Activated naive CD8-positive, alpha-beta T cell (primary cell): Measurements from ENCODE around the gene SRBD1.

Experiments used
- H3K27ac Mint-ChIP-seq: one replicate; pipeline ENCODE4 v1.8.0; 2021; ENCODE audit warnings: mixed read lengths
- H3K27me3 Mint-ChIP-seq: one replicate; pipeline ENCODE4 v1.8.0; 2021; ENCODE audit warnings: mixed read lengths
- H3K36me3 Mint-ChIP-seq: one replicate; pipeline ENCODE4 v1.8.0; 2021; ENCODE audit warnings: mixed read lengths
- H3K4me1 Mint-ChIP-seq: one replicate; pipeline ENCODE4 v1.8.0; 2021; ENCODE audit warnings: low read depth, mixed read lengths
- H3K4me3 Mint-ChIP-seq: one replicate; pipeline ENCODE4 v1.8.0; 2021; ENCODE audit warnings: mild to moderate bottlenecking, mixed read lengths
- H3K9me3 Mint-ChIP-seq: one replicate; pipeline ENCODE4 v1.8.0; 2021; ENCODE audit warnings: low read depth, mixed read lengths

Gene SRBD1

GRCh38 chr2:45458909-45459563 is 152.0 kb downstream of the SRBD1 start:
- no peak overlapping the region for H3K27ac Mint-ChIP-seq
- no peaks in the 10 kb centered on the region for H3K27me3 Mint-ChIP-seq
- no peak overlapping the region for H3K4me3 Mint-ChIP-seq
- peaks cover 14% of the 10 kb centered on the region for H3K36me3 Mint-ChIP-seq
- no peaks in the 10 kb centered on the region for H3K9me3 Mint-ChIP-seq
- H3K4me1 Mint-ChIP-seq: no peaks in the 10 kb centered on the region

DNA sequence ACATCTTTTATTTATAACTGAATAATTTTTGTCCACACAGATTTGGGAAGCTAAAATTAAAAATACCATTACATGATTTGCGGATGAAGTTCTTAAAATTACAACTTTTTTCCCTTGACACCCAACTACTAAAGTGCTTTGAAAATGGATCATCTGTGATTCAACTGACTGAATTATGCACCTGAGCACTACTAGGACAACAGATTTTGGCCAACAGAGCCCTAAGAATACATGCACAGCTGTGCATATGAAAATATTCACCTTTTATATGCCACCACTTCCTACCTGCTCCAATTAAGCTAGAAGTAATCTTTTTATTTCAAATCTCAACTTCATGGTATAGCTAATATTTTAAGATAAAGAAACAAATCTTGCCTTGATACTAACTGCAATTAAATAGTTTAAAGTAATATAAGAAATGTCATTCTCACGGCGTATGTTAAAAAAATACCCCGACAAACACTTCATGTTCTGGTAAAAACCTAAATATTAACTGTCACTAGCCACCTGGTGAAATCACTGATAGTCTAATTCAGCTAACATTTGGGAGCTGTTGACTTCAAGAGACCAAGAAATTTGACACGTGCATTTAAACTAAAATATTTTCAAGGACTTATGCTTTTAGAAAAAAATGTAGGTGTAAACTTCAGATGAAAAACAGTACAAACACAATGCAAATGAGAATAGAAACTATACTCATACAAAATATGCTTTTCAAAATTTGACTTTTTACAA is 153.7 kb downstream of the SRBD1 start:
- no peaks in the 10 kb centered on the region for H3K4me1 Mint-ChIP-seq
- H3K27me3 Mint-ChIP-seq: no peaks in the 10 kb centered on the region
- H3K36me3 Mint-ChIP-seq: peaks cover 14% of the 10 kb centered on the region
- H3K27ac Mint-ChIP-seq: no peak overlapping the region
- H3K9me3 Mint-ChIP-seq: no peaks in the 10 kb centered on the region
- no peak overlapping the region for H3K4me3 Mint-ChIP-seq

DNA sequence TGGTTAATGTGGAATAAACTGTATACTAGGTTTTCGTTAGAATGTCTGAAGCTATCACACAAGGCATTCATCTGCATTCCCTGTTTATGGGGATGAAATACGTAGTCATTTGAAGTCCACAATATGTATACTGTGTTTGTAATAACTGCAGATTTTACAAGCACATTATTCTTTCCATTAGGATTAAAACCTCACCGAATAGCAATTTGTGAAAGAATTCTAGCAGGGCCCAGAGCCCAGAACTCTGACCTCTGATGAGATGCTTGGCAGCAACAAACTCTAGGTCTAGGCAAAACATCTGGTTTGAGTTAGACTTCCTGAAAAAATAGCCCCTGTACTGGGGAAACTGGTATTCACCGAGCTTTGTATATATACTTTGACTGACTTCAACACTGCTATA is 158.2 kb downstream of the SRBD1 start:
- H3K27ac Mint-ChIP-seq: no peak overlapping the region
- no peaks in the 10 kb centered on the region for H3K27me3 Mint-ChIP-seq
- H3K9me3 Mint-ChIP-seq: no peaks in the 10 kb centered on the region
- H3K4me1 Mint-ChIP-seq: no peaks in the 10 kb centered on the region
- peaks cover 5% of the 10 kb centered on the region for H3K36me3 Mint-ChIP-seq
- H3K4me3 Mint-ChIP-seq: no peak overlapping the region

GRCh38 chr2:45450634-45451033 is 160.4 kb downstream of the SRBD1 start:
- peaks cover 11% of the 10 kb centered on the region for H3K36me3 Mint-ChIP-seq
- H3K4me3 Mint-ChIP-seq: no peak overlapping the region
- no peak overlapping the region for H3K27ac Mint-ChIP-seq
- H3K9me3 Mint-ChIP-seq: no peaks in the 10 kb centered on the region
- H3K27me3 Mint-ChIP-seq: no peaks in the 10 kb centered on the region
- H3K4me1 Mint-ChIP-seq: peaks cover 2% of the 10 kb centered on the region

DNA sequence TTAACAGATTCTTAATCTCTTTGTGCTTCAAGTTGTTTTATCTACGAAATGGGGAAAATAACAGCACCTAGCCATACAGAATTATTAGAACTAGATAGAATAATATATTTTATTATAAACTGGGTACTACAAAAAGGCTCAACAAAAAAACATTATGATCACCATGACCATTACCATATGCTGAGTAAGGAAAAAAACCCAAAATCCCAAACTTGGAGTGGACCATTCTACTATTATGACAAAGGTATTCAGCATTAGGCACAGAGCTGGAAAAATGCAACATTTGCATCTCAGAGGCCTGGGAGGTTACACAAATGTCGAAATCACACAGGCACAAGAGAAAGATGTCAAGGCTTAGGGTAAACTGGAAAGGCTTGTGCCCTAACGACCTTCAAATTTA is 162.8 kb downstream of the SRBD1 start:
- no peaks in the 10 kb centered on the region for H3K9me3 Mint-ChIP-seq
- no peaks in the 10 kb centered on the region for H3K27me3 Mint-ChIP-seq
- H3K4me3 Mint-ChIP-seq: no peak overlapping the region
- no peak overlapping the region for H3K27ac Mint-ChIP-seq
- H3K4me1 Mint-ChIP-seq: peaks cover 2% of the 10 kb centered on the region
- peaks cover 18% of the 10 kb centered on the region for H3K36me3 Mint-ChIP-seq

DNA sequence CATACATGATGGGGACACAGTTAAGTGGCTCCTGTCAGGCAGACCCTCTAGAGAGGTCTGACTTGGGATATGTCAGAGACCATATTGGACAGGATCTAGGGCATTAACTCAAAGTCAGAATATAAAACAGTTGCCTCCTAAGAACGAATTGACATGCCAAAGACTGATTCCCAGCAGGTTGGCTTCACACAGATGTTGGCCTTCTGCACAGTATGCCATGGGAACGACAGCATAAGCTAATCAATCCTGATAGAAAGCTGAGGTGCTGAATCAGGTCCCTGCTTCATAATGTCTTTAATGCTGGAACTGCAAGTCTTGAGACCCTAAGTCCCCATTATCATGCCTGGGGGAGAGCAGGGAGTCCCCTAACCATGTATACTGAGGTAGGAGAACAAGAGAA is 165.1 kb downstream of the SRBD1 start:
- H3K9me3 Mint-ChIP-seq: no peaks in the 10 kb centered on the region
- no peaks in the 10 kb centered on the region for H3K27me3 Mint-ChIP-seq
- H3K4me3 Mint-ChIP-seq: no peak overlapping the region
- no peak overlapping the region for H3K27ac Mint-ChIP-seq
- peaks cover 2% of the 10 kb centered on the region for H3K4me1 Mint-ChIP-seq
- H3K36me3 Mint-ChIP-seq: peaks cover 27% of the 10 kb centered on the region

- no peaks in the 10 kb centered on the region for H3K27me3 Mint-ChIP-seq
- no peaks in the 10 kb centered on the region for H3K9me3 Mint-ChIP-seq
- H3K4me3 Mint-ChIP-seq: no peak overlapping the region
- H3K36me3 Mint-ChIP-seq: peaks cover 27% of the 10 kb centered on the region
- H3K4me1 Mint-ChIP-seq: peaks cover 2% of the 10 kb centered on the region
- no peak overlapping the region for H3K27ac Mint-ChIP-seq
Observed at GRCh38 chr2:45445037-45445436, 166.0 kb downstream of the SRBD1 start.

GRCh38 chr2:45443012-45443411 is 168.1 kb downstream of the SRBD1 start:
- H3K27me3 Mint-ChIP-seq: no peaks in the 10 kb centered on the region

GRCh38 chr2:45442026-45442425 is 169.0 kb downstream of the SRBD1 start:
- no peaks in the 10 kb centered on the region for H3K9me3 Mint-ChIP-seq
- peaks cover 38% of the 10 kb centered on the region for H3K36me3 Mint-ChIP-seq
- H3K27ac Mint-ChIP-seq: no peak overlapping the region
- peaks cover 2% of the 10 kb centered on the region for H3K4me1 Mint-ChIP-seq
- H3K4me3 Mint-ChIP-seq: no peak overlapping the region
- no peaks in the 10 kb centered on the region for H3K27me3 Mint-ChIP-seq

More at GRCh38 chr2:45443012-45443411, 168.1 kb downstream of the SRBD1 start:
- Mint-ChIP-seq H3K9me3 (no peaks in the 10 kb centered on the region), H3K36me3 (peaks cover 31% of the 10 kb centered on the region), H3K27ac (no peak overlapping the region), H3K4me1 (peaks cover 2% of the 10 kb centered on the region), H3K4me3 (no peak overlapping the region)

DNA sequence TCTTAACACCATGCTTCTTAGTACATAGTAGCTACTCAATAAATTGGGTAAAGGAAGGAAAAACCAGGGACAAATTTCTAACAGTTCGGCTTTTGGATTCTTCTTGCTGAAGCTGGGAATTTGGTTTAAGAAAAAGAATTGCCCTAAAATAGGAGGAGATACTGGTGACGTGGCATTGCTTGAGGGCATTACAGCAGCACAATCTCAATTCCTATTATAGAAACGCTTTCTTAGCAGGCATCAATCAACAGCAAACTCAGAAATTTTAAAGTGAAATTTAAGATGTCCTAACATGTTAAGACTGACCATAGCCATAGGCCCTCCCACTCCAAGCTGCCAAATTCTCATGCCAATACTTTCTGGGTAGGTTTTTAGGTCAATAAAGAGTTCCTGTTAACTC is 169.5 kb downstream of the SRBD1 start:
- Mint-ChIP-seq H3K4me3 (no peak overlapping the region), H3K36me3 (peaks cover 34% of the 10 kb centered on the region), H3K9me3 (no peaks in the 10 kb centered on the region), H3K27ac (no peak overlapping the region), H3K4me1 (peaks cover 2% of the 10 kb centered on the region), H3K27me3 (no peaks in the 10 kb centered on the region)

GRCh38 chr2:45439788-45440773 is 171.0 kb downstream of the SRBD1 start:
- Mint-ChIP-seq H3K9me3 (no peaks in the 10 kb centered on the region), H3K27ac (no peak overlapping the region), H3K27me3 (no peaks in the 10 kb centered on the region), H3K36me3 (peaks cover 37% of the 10 kb centered on the region), H3K4me1 (peaks cover 3% of the 10 kb centered on the region), H3K4me3 (no peak overlapping the region)

GRCh38 chr2:45438872-45439665 is 172.0 kb downstream of the SRBD1 start:
- Mint-ChIP-seq H3K4me1 (peaks cover 3% of the 10 kb centered on the region), H3K4me3 (no peak overlapping the region), H3K27ac (no peak overlapping the region), H3K27me3 (no peaks in the 10 kb centered on the region), H3K9me3 (no peaks in the 10 kb centered on the region), H3K36me3 (peaks cover 32% of the 10 kb centered on the region)

DNA sequence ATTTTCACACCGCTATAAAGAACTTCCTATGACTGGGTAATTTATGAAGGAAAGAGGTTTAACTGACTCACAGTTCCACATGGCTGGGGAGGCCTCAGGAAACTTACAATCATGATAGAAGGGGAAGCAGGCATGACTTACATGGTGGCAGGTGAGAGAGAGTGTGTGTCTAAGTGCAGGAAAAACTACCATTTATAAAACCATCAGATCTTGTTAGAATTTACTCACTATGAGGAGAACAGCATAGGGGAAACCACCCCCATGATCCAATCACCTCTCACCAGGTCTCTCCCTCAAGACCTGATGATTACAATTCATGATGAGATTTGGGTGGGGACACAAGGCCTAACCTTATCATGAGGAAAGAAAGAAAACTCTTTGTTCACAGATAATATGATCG is 174.6 kb downstream of the SRBD1 start:
- Mint-ChIP-seq H3K9me3 (no peaks in the 10 kb centered on the region), H3K27ac (no peak overlapping the region), H3K4me1 (peaks cover 3% of the 10 kb centered on the region), H3K36me3 (peaks cover 26% of the 10 kb centered on the region), H3K4me3 (no peak overlapping the region), H3K27me3 (no peaks in the 10 kb centered on the region)

GRCh38 chr2:45435316-45435715 is 175.8 kb downstream of the SRBD1 start:
- H3K4me1 Mint-ChIP-seq: peaks cover 3% of the 10 kb centered on the region
- H3K27me3 Mint-ChIP-seq: no peaks in the 10 kb centered on the region
- peaks cover 30% of the 10 kb centered on the region for H3K36me3 Mint-ChIP-seq
- H3K4me3 Mint-ChIP-seq: no peak overlapping the region
- no peak overlapping the region for H3K27ac Mint-ChIP-seq
- no peaks in the 10 kb centered on the region for H3K9me3 Mint-ChIP-seq
